22Rv1 (cell line): ENCODE measurements around the gene ARHGAP26.

Experiments used
- CTCF ChIP-seq: fragments of 450-650 bp; IDR thresholded peaks from 2 replicates; pipeline ENCODE4 v1.5.1; 2017; ENCODE audit warnings: mild to moderate bottlenecking
- ZFX ChIP-seq: fragments of 450-650 bp; IDR thresholded peaks from 2 replicates; pipeline ENCODE4 v1.6.1; 2017; ENCODE audit warnings: antibody characterized with exemption, borderline replicate concordance

GRCh38 chr5:143008809-143009521 lies 238.8 kb downstream of the ARHGAP26 start:
- TF ChIP-seq CTCF (no peak), ZFX (no peak)
